Liver (tissue), 3 donors: ENCODE results near the gene SV2B.

Experiments used
- CTCF ChIP-seq: fragments of 150-350 bp; IDR thresholded peaks from 2 replicates; pipeline ENCODE4 v1.5.1; 2017; ENCODE audit warnings: improper control_type of control experiment, low read depth, low read length; ENCODE audit not compliant: missing input control
- EGR1 ChIP-seq, 2 donors: IDR thresholded peaks; 2 replicates each; pipeline ENCODE4 v1.6.1; 2016 to 2018; ENCODE audit warnings: antibody characterized with exemption in 2 of 2, low read depth in 2 of 2
- JUND ChIP-seq, 2 donors: IDR thresholded peaks; 2 replicates each; pipeline ENCODE4 v1.6.1; 2016; ENCODE audit warnings: antibody characterized with exemption in 2 of 2
- MAX ChIP-seq: IDR thresholded peaks from 2 replicates; pipeline ENCODE4 v1.6.1; 2016; ENCODE audit warnings: antibody characterized with exemption
- RAD21 ChIP-seq, 2 donors: IDR thresholded peaks; 2 replicates each; pipeline ENCODE4 v1.6.1; 2016; ENCODE audit warnings: antibody characterized with exemption in 2 of 2, mild to moderate bottlenecking in 2 of 2
- REST ChIP-seq: IDR thresholded peaks from 2 replicates; pipeline ENCODE4 v1.6.1; 2016; ENCODE audit warnings: antibody characterized with exemption, mild to moderate bottlenecking
- SP1 ChIP-seq: IDR thresholded peaks from 2 replicates; pipeline ENCODE4 v1.6.1; 2018; ENCODE audit warnings: antibody characterized with exemption, mild to moderate bottlenecking
- TAF1 ChIP-seq: conservative IDR thresholded peaks from 2 replicates; pipeline ENCODE4 v1.6.1; 2016; ENCODE audit warnings: antibody characterized with exemption, mild to moderate bottlenecking
- YY1 ChIP-seq: IDR thresholded peaks from 2 replicates; pipeline ENCODE4 v1.6.1; 2016; ENCODE audit warnings: antibody characterized with exemption, mild to moderate bottlenecking
- ZBTB33 ChIP-seq: IDR thresholded peaks from 2 replicates; pipeline ENCODE4 v1.6.1; 2016; ENCODE audit warnings: antibody characterized with exemption
- donor health status: healthy.
- donor health status: healthy.

- no peak for TF ChIP-seq YY1
- TF ChIP-seq CTCF = no peak
- no peak for TF ChIP-seq RAD21 (IDR thresholded peaks at IDR 0.05)
- no peak for TF ChIP-seq TAF1
- TF ChIP-seq ZBTB33 = no peak
- no peak for TF ChIP-seq MAX
- TF ChIP-seq SP1 = no peak
- no peak for TF ChIP-seq REST
- no peak for TF ChIP-seq EGR1 (IDR thresholded peaks at IDR 0.05; ENCODE audit: low read depth in 2 of 2)
- TF ChIP-seq JUND (IDR thresholded peaks at IDR 0.05) = no peak
These were observed 71.3 kb downstream of the SV2B start for GRCh38 chr15:91171334-91171733.
